GM12878 (cell line): ENCODE data around the gene ITGB2.

Source experiments
- CBFB ChIP-seq: IDR thresholded peaks from 2 replicates; pipeline ENCODE4 v1.6.1; 2016; ENCODE audit warnings: antibody characterized with exemption, low read depth
- EP300 ChIP-seq, 2 experiments: fragments of 150-350 bp in 1 of 2; IDR thresholded peaks; 2 replicates each; pipeline ENCODE4 v1.6.1; 2011 to 2012; ENCODE audit warnings: low read depth in 2 of 2, low read length in 2 of 2, borderline replicate concordance in 1 of 2, improper control_type of control experiment in 1 of 2, inconsistent platforms in 1 of 2; ENCODE audit not compliant: control insufficient read depth in 1 of 2
- GABPA ChIP-seq: IDR thresholded peaks from 2 replicates; pipeline ENCODE4 v1.6.1; 2014; ENCODE audit warnings: antibody characterized with exemption, low read depth, mild to moderate bottlenecking, inconsistent platforms
- SIN3A ChIP-seq: IDR thresholded peaks from 2 replicates; pipeline ENCODE4 v1.6.1; 2012; ENCODE audit warnings: low read depth, low read length, improper control_type of control experiment
- SMAD1 ChIP-seq: fragments of 450-650 bp; IDR thresholded peaks from 2 replicates; pipeline ENCODE4 v1.6.1; 2018; ENCODE audit warnings: mild to moderate bottlenecking, low read depth; ENCODE audit not compliant: partially characterized antibody
- USF1 ChIP-seq: IDR thresholded peaks from 2 replicates; pipeline ENCODE4 v1.6.1; 2011; ENCODE audit warnings: borderline replicate concordance, low read depth, mild to moderate bottlenecking, moderate library complexity, mixed read lengths, low read length; ENCODE audit not compliant: insufficient read depth; ENCODE audit errors: extremely low read length
- ZNF207 ChIP-seq: fragments of 450-650 bp; IDR thresholded peaks from 2 replicates; pipeline ENCODE4 v1.6.1; 2014; ENCODE audit warnings: antibody characterized with exemption, mild to moderate bottlenecking, borderline replicate concordance
- TF ChIP-seq, protein P1 (sequence below), 3 experiments: IDR thresholded peaks in 2 of 3; conservative IDR thresholded peaks in 1 of 3; 2 replicates each; pipeline ENCODE4 v1.5.1; 2011; ENCODE audit warnings: low read depth in 3 of 3, low read length in 3 of 3, mild to moderate bottlenecking in 3 of 3, control low read depth in 2 of 3, moderate library complexity in 2 of 3, inconsistent platforms in 1 of 3, mixed read lengths in 1 of 3; ENCODE audit not compliant: control insufficient read depth in 2 of 3, insufficient read depth in 1 of 3; ENCODE audit errors: extremely low read depth in 1 of 3
- TF ChIP-seq, protein P2 (sequence below): fragments of 450-650 bp; IDR thresholded peaks from 2 replicates; pipeline ENCODE4 v1.6.1; 2018; ENCODE audit warnings: mild to moderate bottlenecking, low read depth, moderate library complexity; ENCODE audit not compliant: partially characterized antibody

- TF ChIP-seq SMAD1 (no peak), GABPA (no peak), CBFB (no peak), USF1 (no peak), EP300 (IDR thresholded peaks at IDR 0.05; ENCODE audit: borderline replicate concordance in 1 of 2, control insufficient read depth in 1 of 2, low read depth in 2 of 2, low read length in 2 of 2) (no peak), SIN3A (no peak), ZNF207 (no peak)
- TF ChIP-seq, protein P1, sequence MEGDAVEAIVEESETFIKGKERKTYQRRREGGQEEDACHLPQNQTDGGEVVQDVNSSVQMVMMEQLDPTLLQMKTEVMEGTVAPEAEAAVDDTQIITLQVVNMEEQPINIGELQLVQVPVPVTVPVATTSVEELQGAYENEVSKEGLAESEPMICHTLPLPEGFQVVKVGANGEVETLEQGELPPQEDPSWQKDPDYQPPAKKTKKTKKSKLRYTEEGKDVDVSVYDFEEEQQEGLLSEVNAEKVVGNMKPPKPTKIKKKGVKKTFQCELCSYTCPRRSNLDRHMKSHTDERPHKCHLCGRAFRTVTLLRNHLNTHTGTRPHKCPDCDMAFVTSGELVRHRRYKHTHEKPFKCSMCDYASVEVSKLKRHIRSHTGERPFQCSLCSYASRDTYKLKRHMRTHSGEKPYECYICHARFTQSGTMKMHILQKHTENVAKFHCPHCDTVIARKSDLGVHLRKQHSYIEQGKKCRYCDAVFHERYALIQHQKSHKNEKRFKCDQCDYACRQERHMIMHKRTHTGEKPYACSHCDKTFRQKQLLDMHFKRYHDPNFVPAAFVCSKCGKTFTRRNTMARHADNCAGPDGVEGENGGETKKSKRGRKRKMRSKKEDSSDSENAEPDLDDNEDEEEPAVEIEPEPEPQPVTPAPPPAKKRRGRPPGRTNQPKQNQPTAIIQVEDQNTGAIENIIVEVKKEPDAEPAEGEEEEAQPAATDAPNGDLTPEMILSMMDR (IDR thresholded peaks at IDR 0.05 in 2 of 3, conservative IDR thresholded peaks at IDR 0.05 in 1 of 3; ENCODE audit: control insufficient read depth in 2 of 3, extremely low read depth in 1 of 3, insufficient read depth in 1 of 3, low read depth in 3 of 3, low read length in 3 of 3): no peak
- TF ChIP-seq, protein P2, sequence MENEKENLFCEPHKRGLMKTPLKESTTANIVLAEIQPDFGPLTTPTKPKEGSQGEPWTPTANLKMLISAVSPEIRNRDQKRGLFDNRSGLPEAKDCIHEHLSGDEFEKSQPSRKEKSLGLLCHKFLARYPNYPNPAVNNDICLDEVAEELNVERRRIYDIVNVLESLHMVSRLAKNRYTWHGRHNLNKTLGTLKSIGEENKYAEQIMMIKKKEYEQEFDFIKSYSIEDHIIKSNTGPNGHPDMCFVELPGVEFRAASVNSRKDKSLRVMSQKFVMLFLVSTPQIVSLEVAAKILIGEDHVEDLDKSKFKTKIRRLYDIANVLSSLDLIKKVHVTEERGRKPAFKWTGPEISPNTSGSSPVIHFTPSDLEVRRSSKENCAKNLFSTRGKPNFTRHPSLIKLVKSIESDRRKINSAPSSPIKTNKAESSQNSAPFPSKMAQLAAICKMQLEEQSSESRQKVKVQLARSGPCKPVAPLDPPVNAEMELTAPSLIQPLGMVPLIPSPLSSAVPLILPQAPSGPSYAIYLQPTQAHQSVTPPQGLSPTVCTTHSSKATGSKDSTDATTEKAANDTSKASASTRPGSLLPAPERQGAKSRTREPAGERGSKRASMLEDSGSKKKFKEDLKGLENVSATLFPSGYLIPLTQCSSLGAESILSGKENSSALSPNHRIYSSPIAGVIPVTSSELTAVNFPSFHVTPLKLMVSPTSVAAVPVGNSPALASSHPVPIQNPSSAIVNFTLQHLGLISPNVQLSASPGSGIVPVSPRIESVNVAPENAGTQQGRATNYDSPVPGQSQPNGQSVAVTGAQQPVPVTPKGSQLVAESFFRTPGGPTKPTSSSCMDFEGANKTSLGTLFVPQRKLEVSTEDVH: no peak
Measured at GRCh38 chr21:44858291-44858690, 62.4 kb downstream of the ITGB2 start.
